ENCODE results near the gene COL4A6.

The COL4A6 gene

GRCh38 chrX:108171671-108172070 is 266.6 kb downstream of the COL4A6 start:
- DNase-seq (ENCODE audit: low read depth) = no peak
- no peak overlapping the region for H3K4me3 ChIP-seq (ENCODE audit: low read depth, low read length)

GRCh38 chrX:108169768-108170167 is 268.5 kb downstream of the COL4A6 start:
- DNase-seq (ENCODE audit: low read depth) = no peak
- no peak overlapping the region for H3K4me3 ChIP-seq (ENCODE audit: low read depth, low read length)

- no peak overlapping the region for H3K4me3 ChIP-seq (ENCODE audit: low read depth, low read length)
- no peak for DNase-seq (ENCODE audit: low read depth)
These were observed 269.1 kb downstream of the COL4A6 start for GRCh38 chrX:108168961-108169740.

GRCh38 chrX:108167211-108167872 is 270.9 kb downstream of the COL4A6 start:
- no peak for DNase-seq (ENCODE audit: low read depth)
- no peak overlapping the region for H3K4me3 ChIP-seq (ENCODE audit: low read depth, low read length)

- H3K4me3 ChIP-seq (ENCODE audit: low read depth, low read length) = no peak overlapping the region
- DNase-seq (ENCODE audit: low read depth) = no peak
These were observed 272.7 kb downstream of the COL4A6 start for GRCh38 chrX:108165383-108166111.

- DNase-seq (ENCODE audit: low read depth) = no peak
- no peak overlapping the region for H3K4me3 ChIP-seq (ENCODE audit: low read depth, low read length)
These were observed 274.7 kb downstream of the COL4A6 start for GRCh38 chrX:108163333-108164082.

- no peak for DNase-seq (ENCODE audit: low read depth)
- H3K4me3 ChIP-seq (ENCODE audit: low read depth, low read length) = no peak overlapping the region
These were observed 276.0 kb downstream of the COL4A6 start for GRCh38 chrX:108162265-108162664.

GRCh38 chrX:108160309-108160708 is 277.9 kb downstream of the COL4A6 start:
- H3K4me3 ChIP-seq (ENCODE audit: low read depth, low read length) = no peak overlapping the region
- DNase-seq (ENCODE audit: low read depth) = no peak

GRCh38 chrX:108159028-108159670 is 279.1 kb downstream of the COL4A6 start:
- no peak for DNase-seq (ENCODE audit: low read depth)
- no peak overlapping the region for H3K4me3 ChIP-seq (ENCODE audit: low read depth, low read length)

- no peak overlapping the region for H3K4me3 ChIP-seq (ENCODE audit: low read depth, low read length)
- DNase-seq (ENCODE audit: low read depth) = no peak
These were observed 280.6 kb downstream of the COL4A6 start for GRCh38 chrX:108157628-108158027.

- no peak for DNase-seq (ENCODE audit: low read depth)
- no peak overlapping the region for H3K4me3 ChIP-seq (ENCODE audit: low read depth, low read length)
These were observed 281.2 kb downstream of the COL4A6 start for GRCh38 chrX:108156934-108157466.

GRCh38 chrX:108156082-108156481 is 282.1 kb downstream of the COL4A6 start:
- DNase-seq (ENCODE audit: low read depth) = no peak
- no peak overlapping the region for H3K4me3 ChIP-seq (ENCODE audit: low read depth, low read length)

GRCh38 chrX:108148524-108148923 is 289.7 kb downstream of the COL4A6 start:
- DNase-seq (ENCODE audit: low read depth) = no peak
- no peak overlapping the region for H3K4me3 ChIP-seq (ENCODE audit: low read depth, low read length)

- no peak for DNase-seq (ENCODE audit: low read depth)
- no peak overlapping the region for H3K4me3 ChIP-seq (ENCODE audit: low read depth, low read length)
These were observed 299.2 kb downstream of the COL4A6 start for GRCh38 chrX:108138814-108139702.

- no peak overlapping the region for H3K4me3 ChIP-seq (ENCODE audit: low read depth, low read length)
- DNase-seq (ENCODE audit: low read depth) = no peak
These were observed 303.5 kb downstream of the COL4A6 start for GRCh38 chrX:108134724-108135123.

- no peak for DNase-seq (ENCODE audit: low read depth)
- H3K4me3 ChIP-seq (ENCODE audit: low read depth, low read length) = no peak overlapping the region
These were observed 305.3 kb downstream of the COL4A6 start for GRCh38 chrX:108132876-108133275.

- DNase-seq (ENCODE audit: low read depth) = no peak
- H3K4me3 ChIP-seq (ENCODE audit: low read depth, low read length) = no peak overlapping the region
These were observed 306.2 kb downstream of the COL4A6 start for GRCh38 chrX:108132034-108132433.

GRCh38 chrX:108131471-108131870 is 306.8 kb downstream of the COL4A6 start:
- no peak overlapping the region for H3K4me3 ChIP-seq (ENCODE audit: low read depth, low read length)
- no peak for DNase-seq (ENCODE audit: low read depth)

Measured in skeletal muscle cell (primary cell).